HG03066 (cell line): ENCODE results near the gene STARD13.

Experiments used
- ATAC-seq: cut with Tn5 transposase; IDR thresholded peaks from one replicate; pipeline ENCODE4 v1.9.1; 2021; ENCODE audit warnings: low read depth; ENCODE audit not compliant: unreplicated experiment

Gene STARD13

GRCh38 chr13:33069365-33069764 is 216.2 kb downstream of the STARD13 start:
- no peak for ATAC-seq

- ATAC-seq = no peak
These were observed 219.2 kb downstream of the STARD13 start for GRCh38 chr13:33066329-33066728.

GRCh38 chr13:33060815-33061214 is 224.7 kb downstream of the STARD13 start:
- no peak for ATAC-seq

GRCh38 chr13:33058776-33059327 is 226.7 kb downstream of the STARD13 start:
- no peak for ATAC-seq

GRCh38 chr13:33057019-33057780 is 228.4 kb downstream of the STARD13 start:
- no peak for ATAC-seq

GRCh38 chr13:33053397-33054066 is 232.0 kb downstream of the STARD13 start:
- no peak for ATAC-seq
